Measurements from ENCODE around the gene RAD21L1. TPM values are rescaled to one million over a fixed set of nuclear protein-coding genes. Genes with fewer than 3 reads are reported as not detected.

The RAD21L1 gene
- total and polyA plus RNA-seq, 2 of the 8 experiments (the other 6 are each of a cell fraction or from before 2014, with no cell fraction given): 0.06 to 0.26 TPM

DNA sequence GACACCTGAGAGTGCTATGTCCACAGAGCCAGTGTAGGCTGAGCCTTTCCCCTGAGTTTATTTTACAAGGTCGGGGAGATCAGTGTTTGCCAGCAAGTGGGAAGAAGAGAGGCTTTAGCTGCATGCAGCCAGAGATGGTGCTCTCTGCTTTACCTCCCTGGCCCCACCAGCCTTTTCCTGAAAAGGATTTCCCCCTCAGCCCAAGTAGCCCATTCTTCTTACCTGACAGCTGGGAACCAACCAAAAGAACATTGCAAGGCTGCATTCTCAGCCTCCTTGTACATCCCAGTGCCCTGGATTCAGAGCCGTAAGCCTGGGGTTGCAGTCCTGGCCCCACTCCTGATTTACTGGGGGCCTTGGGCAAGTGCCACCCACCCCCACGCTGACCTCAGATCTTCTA is 57.1 kb downstream of the RAD21L1 start:
- no peak overlapping the region for H2AK5ac ChIP-seq (ENCODE audit: low read depth, low read length)
- no peak overlapping the region for H3K14ac ChIP-seq (ENCODE audit: insufficient read length)
- no peak overlapping the region for H2BK20ac ChIP-seq (ENCODE audit: low read length)
- H3K9me3 ChIP-seq (ENCODE audit: insufficient read depth in 2 of 2, low read depth in 1 of 2, low read length in 1 of 2): no peaks in the 10 kb centered on the region
- H3K27ac ChIP-seq (ENCODE audit: low read depth, low read length): no peak overlapping the region
- no peak overlapping the region for H4K91ac ChIP-seq (replicated peaks; ENCODE audit: insufficient read length, low read length)
- no peaks in the 10 kb centered on the region; the same call in 1 of the 2 replicates for H3K79me1 ChIP-seq (ENCODE audit: low read depth, low read length)
- FAIRE-seq: no peak
- no peak overlapping the region for H2AFZ ChIP-seq (ENCODE audit: low read length)
- H3K9ac ChIP-seq (replicated peaks in 1 of 4; ENCODE audit: extremely low read depth in 1 of 4, low read depth in 3 of 4, low read length in 3 of 4): no peak overlapping the region
- H4K8ac ChIP-seq (ENCODE audit: extremely low read depth, insufficient read depth, low read length): no peak overlapping the region
- H3K56ac ChIP-seq (replicated peaks; ENCODE audit: insufficient read length, low read depth, low read length): no peak overlapping the region
- 0 out of 7 replicates have a peak, but pooled peaks cover 0 to 2% (median under 1%) of the 10 kb centered on the region in 4 experiments for H3K4me1 ChIP-seq (replicated peaks in 1 of 4; ENCODE audit: control insufficient read depth in 3 of 4, insufficient read depth in 4 of 4, low read length in 3 of 4)
- no peak overlapping the region for H3K18ac ChIP-seq (ENCODE audit: extremely low read depth, low read length)
- H2BK120ac ChIP-seq (replicated peaks; ENCODE audit: low read depth, low read length): no peak overlapping the region
- no peak overlapping the region for H2BK12ac ChIP-seq (ENCODE audit: low read depth, low read length)
- no peaks in the 10 kb centered on the region for H3K79me2 ChIP-seq (ENCODE audit: control insufficient read depth in 1 of 2, insufficient read depth in 2 of 2, low read length in 2 of 2)
- H4K5ac ChIP-seq (ENCODE audit: insufficient read length, low read depth, low read length): no peak overlapping the region
- H4K20me1 ChIP-seq (replicated peaks in 1 of 2; ENCODE audit: control insufficient read depth in 1 of 2, insufficient read depth in 2 of 2, low read length in 2 of 2): peaks cover 0 to 2% of the 10 kb centered on the region in 2 experiments
- no peaks in the 10 kb centered on the region for H3K27me3 ChIP-seq (replicated peaks in 1 of 4; ENCODE audit: control insufficient read depth in 3 of 4, extremely low read depth in 1 of 4, insufficient read depth in 3 of 4, low read length in 3 of 4)
- H3K36me3 ChIP-seq (ENCODE audit: control insufficient read depth in 2 of 4, insufficient read depth in 4 of 4, low read length in 3 of 4): no peaks in the 10 kb centered on the region; a peak in 1 of 8 replicates
- no peak overlapping the region for H3K23ac ChIP-seq (ENCODE audit: insufficient read length)
- H3K23me2 ChIP-seq (ENCODE audit: low read depth, low read length): peaks cover 2% of the 10 kb centered on the region; the same call in 1 of the 2 replicates
- POLR2A ChIA-PET (ENCODE audit: partially characterized antibody): no interaction called here
- H3K4me2 ChIP-seq (ENCODE audit: insufficient read depth in 1 of 2, low read depth in 2 of 2, low read length in 2 of 2): no peak overlapping the region
- no peak overlapping the region for H2BK5ac ChIP-seq (ENCODE audit: low read depth, low read length)
- CTCF ChIA-PET (ENCODE audit: partially characterized antibody): interaction anchor here (0.9 to 2.4 kb wide), 4 partner anchors 9 to 34 kb away, joined by 4 to 11 read pairs (median 6); no protein-coding TSS in a partner anchor
- H3K4ac ChIP-seq (replicated peaks; ENCODE audit: insufficient read length, low read depth, low read length): no peak overlapping the region
- 73% methylated on average over 3 of the region's 3 CpGs; no CpG with 5 or more reads in 1 of the 2 experiments for WGBS, 2 experiments (ENCODE audit: extremely low coverage in 1 of 2, insufficient coverage in 1 of 2, insufficient read length in 1 of 2, insufficient replicate concordance in 2 of 2, low coverage in 1 of 2, low lambda C conversion rate in 2 of 2, missing lambda C conversion rate in 1 of 2)
- no peak for DNase-seq (ENCODE audit: low read depth in 1 of 2, low spot score in 2 of 2)
- no peak overlapping the region for H3K4me3 ChIP-seq (ENCODE audit: extremely low read depth in 1 of 4, insufficient read depth in 2 of 4, low read depth in 3 of 4, low read length in 4 of 4)
- H2BK15ac ChIP-seq (ENCODE audit: low read length): no peak overlapping the region
- TF ChIP-seq TEAD4 (IDR thresholded peaks at IDR 0.05; ENCODE audit: low read depth, low read length): no peak
- no peak for TF ChIP-seq NRF1 (IDR thresholded peaks at IDR 0.05; ENCODE audit: low read depth, low read length)
- no peak for TF ChIP-seq POLR2A (IDR thresholded peaks at IDR 0.05; ENCODE audit: control extremely low read depth in 1 of 2, low read depth in 2 of 2, low read length in 2 of 2)

Measured in H1 (cell line).